Pulmonary artery endothelial cell (primary cell): ENCODE measurements around the gene CTSE. TPM values are rescaled to one million over a fixed set of nuclear protein-coding genes. Genes with fewer than 3 reads are reported as not detected.

Experiments
- DNase-seq: peaks from one replicate; pipeline ENCODE4 v3.0.0-alpha.2; 2011; ENCODE audit warnings: low read depth, low spot score
- total RNA-seq: library from RNA; depleted of rRNA; stranded (reverse); fragments of >200 nt; gene quantifications from 2 replicates; pipeline ENCODE4 v1.2.3, GENCODE V29; 2014

Gene CTSE
- total RNA-seq, 1 donor from 2014 or later, result 0.07 TPM

- DNase-seq, result no peak
Measured at GRCh38 chr1:205972491-205973168, 51.1 kb downstream of the CTSE start.

- DNase-seq, result no peak
Measured at GRCh38 chr1:205972081-205972480, 51.6 kb downstream of the CTSE start.

GRCh38 chr1:205971082-205971481, 52.6 kb downstream of the CTSE start:
- no peak for DNase-seq

- DNase-seq, result no peak
Measured at GRCh38 chr1:205970486-205970885, 53.2 kb downstream of the CTSE start.

GRCh38 chr1:205969229-205969628, 54.5 kb downstream of the CTSE start:
- DNase-seq, result no peak

GRCh38 chr1:205967554-205968335, 56.0 kb downstream of the CTSE start:
- DNase-seq, result no peak

GRCh38 chr1:205965036-205965884, 58.4 kb downstream of the CTSE start:
- no peak for DNase-seq

GRCh38 chr1:205963352-205964155, 60.1 kb downstream of the CTSE start:
- DNase-seq, result no peak

GRCh38 chr1:205962821-205963221, 60.9 kb downstream of the CTSE start:
- DNase-seq, result no peak

- DNase-seq, result no peak
Measured at GRCh38 chr1:205961991-205962820, 61.5 kb downstream of the CTSE start.

- DNase-seq, result no peak
Measured at GRCh38 chr1:205961405-205961804, 62.3 kb downstream of the CTSE start.

GRCh38 chr1:205959789-205960188, 63.9 kb downstream of the CTSE start:
- no peak for DNase-seq

Other genes with a start within 250 kb of the CTSE start
- 26.6 and 40.6 TPM in 2 replicates for gene RAB29, start 248.4 kb downstream of the CTSE start, total RNA-seq
- gene SLC41A1, start 210.7 kb downstream of the CTSE start, total RNA-seq, result 9.4 and 15.3 TPM in 2 replicates
- 0.04 TPM in 1 of 2 replicates, not detected in the other for gene PM20D1, start 173.8 kb downstream of the CTSE start, total RNA-seq
- 0.04 TPM in 1 of 2 replicates, not detected in the other for gene SLC26A9, start 80.4 kb downstream of the CTSE start, total RNA-seq
- gene RAB7B, start 20.5 kb downstream of the CTSE start, total RNA-seq, result 0.25 and 0.59 TPM in 2 replicates
- not detected in 2 replicates for gene RHEX, start 29.3 kb upstream of the CTSE start, total RNA-seq
- not detected in 2 replicates for gene AVPR1B, start 93.5 kb upstream of the CTSE start, total RNA-seq
- gene FAM72A, start 178.9 kb upstream of the CTSE start, total RNA-seq, result 3.8 and 11.9 TPM in 2 replicates
- gene SRGAP2, start 179.6 kb upstream of the CTSE start, total RNA-seq, result 79.4 and 134 TPM in 2 replicates